Stimulated activated CD8-positive, alpha-beta memory T cell treated with anti-CD3 and anti-CD28 coated beads, Interleukin-15, amount 100 ng/mL, for 48 hours (primary cell): Measurements from ENCODE around the gene C19orf44.
A peak's percentile ranks its signal among the peaks of the same experiment; 100 is the strongest.

Source experiments
- DNase-seq, 2 donors: peaks; one replicate each; pipeline ENCODE4 v3.0.0-alpha.2; 2020; ENCODE audit warnings: low read depth in 2 of 2

Gene C19orf44

GRCh38 chr19:16516923-16517610 is 20.9 kb downstream of the C19orf44 start:
- no peak for DNase-seq

GRCh38 chr19:16518061-16518460 is 21.9 kb downstream of the C19orf44 start:
- DNase-seq: no peak

GRCh38 chr19:16518483-16519229 is 22.5 kb downstream of the C19orf44 start:
- DNase-seq: no peak

GRCh38 chr19:16519230-16519687 is 23.1 kb downstream of the C19orf44 start:
- no peak for DNase-seq

GRCh38 chr19:16520074-16520973 is 24.1 kb downstream of the C19orf44 start:
- no peak for DNase-seq

- DNase-seq: no peak
Measured at GRCh38 chr19:16520986-16521624, 24.9 kb downstream of the C19orf44 start.

GRCh38 chr19:16521715-16522289 is 25.6 kb downstream of the C19orf44 start:
- no peak for DNase-seq

GRCh38 chr19:16522559-16523377 is 26.6 kb downstream of the C19orf44 start:
- DNase-seq: no peak

GRCh38 chr19:16524991-16525734 is 29.0 kb downstream of the C19orf44 start:
- no peak for DNase-seq

- DNase-seq: no peak
Measured at GRCh38 chr19:16525751-16526481, 29.7 kb downstream of the C19orf44 start.

- DNase-seq: no peak
Measured at GRCh38 chr19:16527334-16527935, 31.2 kb downstream of the C19orf44 start.

GRCh38 chr19:16527971-16528521 is 31.9 kb downstream of the C19orf44 start:
- DNase-seq: peak in 1 of 2 donors; percentile 18

- DNase-seq: no peak
Measured at GRCh38 chr19:16529466-16530144, 33.4 kb downstream of the C19orf44 start.

- DNase-seq: no peak
Measured at GRCh38 chr19:16530540-16531379, 34.6 kb downstream of the C19orf44 start.

GRCh38 chr19:16531380-16531669 is 35.1 kb downstream of the C19orf44 start:
- DNase-seq: no peak

- DNase-seq: no peak
Measured at GRCh38 chr19:16532440-16533234, 36.4 kb downstream of the C19orf44 start.
